WTC11 (cell line): ENCODE data around the gene ARHGEF1.

ENCODE experiments used
- CTCF ChIP-seq: fragments of 200-600 bp; IDR thresholded peaks from 2 replicates; pipeline ENCODE4 v1.8.0; 2022; ENCODE audit warnings: antibody characterized with exemption
- PRDM15 ChIP-seq: sonication (generic); formaldehyde crosslinking; IDR thresholded peaks from 2 replicates; pipeline ENCODE4 v1.8.0; 2022; ENCODE audit warnings: missing genetic modification reagents

GRCh38 chr19:41853344-41853743 lies 29.6 kb upstream of the ARHGEF1 start:
- TF ChIP-seq CTCF: no peak
- TF ChIP-seq PRDM15 (CRISPR knock-in tag): no peak
